RCC 7860 (cell line): ENCODE data around the gene SLC24A3.
"Not testable (repeated sequence)": the region's sequence is repeated elsewhere in the genome, so short reads cannot be mapped to it uniquely, and the experiment has no call there.

ENCODE experiments used
- DNase-seq: peaks from one replicate; pipeline ENCODE4 v3.0.0-alpha.2; 2015; ENCODE audit warnings: low spot score
- FAIRE-seq: peaks from 2 replicates; lab custom pipeline; 2012; peaks lifted over from hg19 to GRCh38; lab: Jason Lieb, UNC

Gene SLC24A3

GRCh38 chr20:19754201-19754600 is 541.8 kb downstream of the SLC24A3 start:
- not testable (repeated sequence) for FAIRE-seq, DNase-seq

GRCh38 chr20:19756761-19757486 is 544.5 kb downstream of the SLC24A3 start:
- DNase-seq (no peak), FAIRE-seq (no peak)

GRCh38 chr20:19757487-19758132 is 545.2 kb downstream of the SLC24A3 start:
- peak; percentile 45 for DNase-seq
- no peak for FAIRE-seq

- DNase-seq (no peak), FAIRE-seq (no peak)
Observed at GRCh38 chr20:19758133-19758500, 545.7 kb downstream of the SLC24A3 start, which contains the start of gene RIN2. TSS of gene RIN2 (plus strand) at chr20:19758258. CDS start at chr20:19889602, 131,344 bp downstream.

- DNase-seq = no peak
Observed at GRCh38 chr20:19758501-19759331, 546.3 kb downstream of the SLC24A3 start.

GRCh38 chr20:19760371-19760721 is 547.9 kb downstream of the SLC24A3 start:
- DNase-seq (no peak), FAIRE-seq (no peak)

More at GRCh38 chr20:19758501-19759331, 546.3 kb downstream of the SLC24A3 start:
- FAIRE-seq = no peak

- DNase-seq (no peak), FAIRE-seq (no peak)
Observed at GRCh38 chr20:19761326-19761725, 548.9 kb downstream of the SLC24A3 start.

GRCh38 chr20:19761841-19762240 is 549.4 kb downstream of the SLC24A3 start:
- DNase-seq (no peak), FAIRE-seq (no peak)

GRCh38 chr20:19764207-19764606 is 551.8 kb downstream of the SLC24A3 start:
- DNase-seq = no peak
- FAIRE-seq = no peak

GRCh38 chr20:19765266-19765665 is 552.8 kb downstream of the SLC24A3 start:
- no peak for DNase-seq

GRCh38 chr20:19765913-19766312 is 553.5 kb downstream of the SLC24A3 start:
- FAIRE-seq (no peak), DNase-seq (no peak)

More at GRCh38 chr20:19765266-19765665, 552.8 kb downstream of the SLC24A3 start:
- FAIRE-seq = no peak

- no peak for FAIRE-seq
Observed at GRCh38 chr20:19767070-19767469, 554.6 kb downstream of the SLC24A3 start.

GRCh38 chr20:19768325-19768842 is 555.9 kb downstream of the SLC24A3 start:
- DNase-seq = no peak
- FAIRE-seq = no peak

More at GRCh38 chr20:19767070-19767469, 554.6 kb downstream of the SLC24A3 start:
- DNase-seq = no peak

GRCh38 chr20:19769507-19769906 is 557.1 kb downstream of the SLC24A3 start:
- FAIRE-seq (no peak), DNase-seq (no peak)

- no peak for FAIRE-seq
- DNase-seq = no peak
Observed at GRCh38 chr20:19770375-19770774, 557.9 kb downstream of the SLC24A3 start.

GRCh38 chr20:19771031-19771430 is 558.6 kb downstream of the SLC24A3 start:
- FAIRE-seq (no peak), DNase-seq (no peak)
